ENCODE results near the gene SCYL2. TPM values are rescaled to one million over a fixed set of nuclear protein-coding genes. Genes with fewer than 3 reads are reported as not detected.
"Not testable (repeated sequence)": the region's sequence is repeated elsewhere in the genome, so short reads cannot be mapped to it uniquely, and the experiment has no call there.

The SCYL2 gene
- total RNA-seq, 1 experiment from 2014 or later = 37.1 TPM

DNA sequence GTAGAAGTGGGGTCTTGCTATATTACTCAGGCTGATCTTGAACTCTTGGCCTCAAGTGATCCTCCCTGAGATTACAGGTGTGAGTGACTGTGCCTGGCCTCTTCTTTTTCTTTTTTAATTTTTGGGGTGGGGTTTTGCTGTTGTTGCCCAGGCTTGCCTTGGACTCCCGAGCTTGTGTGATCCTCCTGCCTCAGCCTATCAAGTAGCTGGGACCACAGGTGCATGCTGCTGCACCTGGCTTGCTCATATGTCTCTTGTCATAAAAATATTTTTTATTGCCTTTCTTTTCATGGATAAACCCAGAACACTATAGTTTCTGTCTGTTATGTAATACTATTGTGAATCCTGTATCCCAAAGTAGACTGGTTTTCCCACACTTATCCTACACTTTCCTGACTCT lies 26.0 kb downstream of the SCYL2 start:
- POLR2A ChIA-PET = interaction anchor here (0.6 kb wide), 1 partner anchor 47 kb away, joined by 4 read pairs; no protein-coding TSS in a partner anchor

DNA sequence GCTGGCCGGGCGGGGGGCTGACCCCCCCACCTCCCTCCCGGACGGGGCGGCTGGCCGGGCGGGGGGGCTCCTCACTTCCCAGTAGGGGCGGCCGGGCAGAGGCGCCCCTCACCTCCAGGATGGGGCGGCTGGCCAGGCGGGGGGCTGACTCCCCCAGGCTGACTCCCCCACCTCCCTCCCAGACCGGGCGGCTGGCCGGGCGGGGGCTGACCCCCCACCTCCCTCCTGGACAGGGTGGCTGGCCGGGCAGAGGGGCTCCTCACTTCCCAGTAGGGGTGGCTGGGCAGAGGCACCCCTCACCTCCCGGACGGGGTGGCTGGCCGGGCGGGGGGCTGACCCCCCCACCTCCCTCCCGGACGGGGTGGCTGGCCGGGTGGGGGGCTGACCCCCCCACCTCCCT lies 27.4 kb downstream of the SCYL2 start:
- CTCF ChIA-PET; POLR2A ChIA-PET; DNase-seq (ENCODE audit: low spot score); H3K4me1 Mint-ChIP-seq; H3K27me3 Mint-ChIP-seq (ENCODE audit: low read depth); H3K27ac Mint-ChIP-seq; H3K4me3 Mint-ChIP-seq; H3K9me3 Mint-ChIP-seq; ATAC-seq: not testable (repeated sequence)
- H3K36me3 Mint-ChIP-seq = peaks cover 49% of the 10 kb centered on the region

More for the DNA sequence above, 26.0 kb downstream of the SCYL2 start:
- H3K36me3 Mint-ChIP-seq = peaks cover 40% of the 10 kb centered on the region
- H3K9me3 Mint-ChIP-seq = peaks cover 5% of the 10 kb centered on the region
- no peak overlapping the region for H3K4me3 Mint-ChIP-seq
- TF ChIP-seq CREB1 (CRISPR knock-in tag; IDR thresholded peaks at IDR 0.05) (no peak), ESRRA (CRISPR knock-in tag; IDR thresholded peaks at IDR 0.05; ENCODE audit: borderline replicate concordance) (no peak), PRRX2 (CRISPR knock-in tag; IDR thresholded peaks at IDR 0.05) (no peak), ZNF232 (CRISPR knock-in tag; IDR thresholded peaks at IDR 0.05) (no peak), MXD4 (CRISPR knock-in tag; IDR thresholded peaks at IDR 0.05; ENCODE audit: borderline replicate concordance) (no peak), KAT7 (CRISPR knock-in tag; IDR thresholded peaks at IDR 0.05; ENCODE audit: borderline replicate concordance) (no peak), SOX15 (CRISPR knock-in tag; IDR thresholded peaks at IDR 0.05) (no peak), RORB (CRISPR knock-in tag; IDR thresholded peaks at IDR 0.05) (no peak), NFE2L1 (CRISPR knock-in tag; IDR thresholded peaks at IDR 0.05) (no peak)
- TF ChIP-seq, protein P1, sequence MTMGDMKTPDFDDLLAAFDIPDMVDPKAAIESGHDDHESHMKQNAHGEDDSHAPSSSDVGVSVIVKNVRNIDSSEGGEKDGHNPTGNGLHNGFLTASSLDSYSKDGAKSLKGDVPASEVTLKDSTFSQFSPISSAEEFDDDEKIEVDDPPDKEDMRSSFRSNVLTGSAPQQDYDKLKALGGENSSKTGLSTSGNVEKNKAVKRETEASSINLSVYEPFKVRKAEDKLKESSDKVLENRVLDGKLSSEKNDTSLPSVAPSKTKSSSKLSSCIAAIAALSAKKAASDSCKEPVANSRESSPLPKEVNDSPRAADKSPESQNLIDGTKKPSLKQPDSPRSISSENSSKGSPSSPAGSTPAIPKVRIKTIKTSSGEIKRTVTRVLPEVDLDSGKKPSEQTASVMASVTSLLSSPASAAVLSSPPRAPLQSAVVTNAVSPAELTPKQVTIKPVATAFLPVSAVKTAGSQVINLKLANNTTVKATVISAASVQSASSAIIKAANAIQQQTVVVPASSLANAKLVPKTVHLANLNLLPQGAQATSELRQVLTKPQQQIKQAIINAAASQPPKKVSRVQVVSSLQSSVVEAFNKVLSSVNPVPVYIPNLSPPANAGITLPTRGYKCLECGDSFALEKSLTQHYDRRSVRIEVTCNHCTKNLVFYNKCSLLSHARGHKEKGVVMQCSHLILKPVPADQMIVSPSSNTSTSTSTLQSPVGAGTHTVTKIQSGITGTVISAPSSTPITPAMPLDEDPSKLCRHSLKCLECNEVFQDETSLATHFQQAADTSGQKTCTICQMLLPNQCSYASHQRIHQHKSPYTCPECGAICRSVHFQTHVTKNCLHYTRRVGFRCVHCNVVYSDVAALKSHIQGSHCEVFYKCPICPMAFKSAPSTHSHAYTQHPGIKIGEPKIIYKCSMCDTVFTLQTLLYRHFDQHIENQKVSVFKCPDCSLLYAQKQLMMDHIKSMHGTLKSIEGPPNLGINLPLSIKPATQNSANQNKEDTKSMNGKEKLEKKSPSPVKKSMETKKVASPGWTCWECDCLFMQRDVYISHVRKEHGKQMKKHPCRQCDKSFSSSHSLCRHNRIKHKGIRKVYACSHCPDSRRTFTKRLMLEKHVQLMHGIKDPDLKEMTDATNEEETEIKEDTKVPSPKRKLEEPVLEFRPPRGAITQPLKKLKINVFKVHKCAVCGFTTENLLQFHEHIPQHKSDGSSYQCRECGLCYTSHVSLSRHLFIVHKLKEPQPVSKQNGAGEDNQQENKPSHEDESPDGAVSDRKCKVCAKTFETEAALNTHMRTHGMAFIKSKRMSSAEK (CRISPR knock-in tag; IDR thresholded peaks at IDR 0.05; ENCODE audit: borderline replicate concordance) = no peak
- TF ChIP-seq, protein P2, sequence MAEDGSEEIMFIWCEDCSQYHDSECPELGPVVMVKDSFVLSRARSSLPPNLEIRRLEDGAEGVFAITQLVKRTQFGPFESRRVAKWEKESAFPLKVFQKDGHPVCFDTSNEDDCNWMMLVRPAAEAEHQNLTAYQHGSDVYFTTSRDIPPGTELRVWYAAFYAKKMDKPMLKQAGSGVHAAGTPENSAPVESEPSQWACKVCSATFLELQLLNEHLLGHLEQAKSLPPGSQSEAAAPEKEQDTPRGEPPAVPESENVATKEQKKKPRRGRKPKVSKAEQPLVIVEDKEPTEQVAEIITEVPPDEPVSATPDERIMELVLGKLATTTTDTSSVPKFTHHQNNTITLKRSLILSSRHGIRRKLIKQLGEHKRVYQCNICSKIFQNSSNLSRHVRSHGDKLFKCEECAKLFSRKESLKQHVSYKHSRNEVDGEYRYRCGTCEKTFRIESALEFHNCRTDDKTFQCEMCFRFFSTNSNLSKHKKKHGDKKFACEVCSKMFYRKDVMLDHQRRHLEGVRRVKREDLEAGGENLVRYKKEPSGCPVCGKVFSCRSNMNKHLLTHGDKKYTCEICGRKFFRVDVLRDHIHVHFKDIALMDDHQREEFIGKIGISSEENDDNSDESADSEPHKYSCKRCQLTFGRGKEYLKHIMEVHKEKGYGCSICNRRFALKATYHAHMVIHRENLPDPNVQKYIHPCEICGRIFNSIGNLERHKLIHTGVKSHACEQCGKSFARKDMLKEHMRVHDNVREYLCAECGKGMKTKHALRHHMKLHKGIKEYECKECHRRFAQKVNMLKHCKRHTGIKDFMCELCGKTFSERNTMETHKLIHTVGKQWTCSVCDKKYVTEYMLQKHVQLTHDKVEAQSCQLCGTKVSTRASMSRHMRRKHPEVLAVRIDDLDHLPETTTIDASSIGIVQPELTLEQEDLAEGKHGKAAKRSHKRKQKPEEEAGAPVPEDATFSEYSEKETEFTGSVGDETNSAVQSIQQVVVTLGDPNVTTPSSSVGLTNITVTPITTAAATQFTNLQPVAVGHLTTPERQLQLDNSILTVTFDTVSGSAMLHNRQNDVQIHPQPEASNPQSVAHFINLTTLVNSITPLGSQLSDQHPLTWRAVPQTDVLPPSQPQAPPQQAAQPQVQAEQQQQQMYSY (CRISPR knock-in tag; IDR thresholded peaks at IDR 0.05) = no peak
- TF ChIP-seq, protein P3, sequence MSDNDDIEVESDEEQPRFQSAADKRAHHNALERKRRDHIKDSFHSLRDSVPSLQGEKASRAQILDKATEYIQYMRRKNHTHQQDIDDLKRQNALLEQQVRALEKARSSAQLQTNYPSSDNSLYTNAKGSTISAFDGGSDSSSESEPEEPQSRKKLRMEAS (CRISPR knock-in tag; IDR thresholded peaks at IDR 0.05) = no peak
- TF ChIP-seq, protein P4, sequence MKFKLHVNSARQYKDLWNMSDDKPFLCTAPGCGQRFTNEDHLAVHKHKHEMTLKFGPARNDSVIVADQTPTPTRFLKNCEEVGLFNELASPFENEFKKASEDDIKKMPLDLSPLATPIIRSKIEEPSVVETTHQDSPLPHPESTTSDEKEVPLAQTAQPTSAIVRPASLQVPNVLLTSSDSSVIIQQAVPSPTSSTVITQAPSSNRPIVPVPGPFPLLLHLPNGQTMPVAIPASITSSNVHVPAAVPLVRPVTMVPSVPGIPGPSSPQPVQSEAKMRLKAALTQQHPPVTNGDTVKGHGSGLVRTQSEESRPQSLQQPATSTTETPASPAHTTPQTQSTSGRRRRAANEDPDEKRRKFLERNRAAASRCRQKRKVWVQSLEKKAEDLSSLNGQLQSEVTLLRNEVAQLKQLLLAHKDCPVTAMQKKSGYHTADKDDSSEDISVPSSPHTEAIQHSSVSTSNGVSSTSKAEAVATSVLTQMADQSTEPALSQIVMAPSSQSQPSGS (CRISPR knock-in tag; IDR thresholded peaks at IDR 0.05; ENCODE audit: borderline replicate concordance, low read depth) = no peak
- CTCF ChIA-PET = no interaction called here
- no peaks in the 10 kb centered on the region for H3K4me1 Mint-ChIP-seq
- no peaks in the 10 kb centered on the region for H3K27me3 Mint-ChIP-seq (ENCODE audit: low read depth)
- H3K27ac Mint-ChIP-seq = peak overlapping the region; percentile 57; the same call in 1 of the 2 replicates
- ATAC-seq (no peak), DNase-seq (ENCODE audit: low spot score) (no peak)

Data from WTC11 (cell line).